Activated T-helper 1 cell treated with Interleukin-2 at 50 U/mL for 16 hours (primary cell): ENCODE data around the gene ZNF334.

Experiments
- DNase-seq: peaks from one replicate; pipeline ENCODE4 v3.0.0-alpha.2; 2020; ENCODE audit warnings: low read depth

Gene ZNF334

DNA sequence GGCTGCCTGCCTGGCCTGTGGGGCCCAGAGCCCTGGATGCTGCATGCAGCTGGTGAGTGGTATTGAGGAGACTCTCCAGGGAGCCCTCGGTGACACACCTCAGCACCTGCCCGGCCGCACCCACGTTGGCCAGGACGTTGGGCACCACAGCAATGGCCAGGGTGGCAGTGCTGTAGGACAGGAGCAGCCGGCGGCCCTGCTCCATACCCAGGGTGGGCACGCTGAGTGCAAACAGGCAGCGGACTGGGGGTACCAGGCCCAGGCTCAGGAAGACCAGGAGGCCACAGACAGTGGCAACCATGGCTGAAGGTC is 32.4 kb upstream of the ZNF334 start:
- DNase-seq = no peak

DNA sequence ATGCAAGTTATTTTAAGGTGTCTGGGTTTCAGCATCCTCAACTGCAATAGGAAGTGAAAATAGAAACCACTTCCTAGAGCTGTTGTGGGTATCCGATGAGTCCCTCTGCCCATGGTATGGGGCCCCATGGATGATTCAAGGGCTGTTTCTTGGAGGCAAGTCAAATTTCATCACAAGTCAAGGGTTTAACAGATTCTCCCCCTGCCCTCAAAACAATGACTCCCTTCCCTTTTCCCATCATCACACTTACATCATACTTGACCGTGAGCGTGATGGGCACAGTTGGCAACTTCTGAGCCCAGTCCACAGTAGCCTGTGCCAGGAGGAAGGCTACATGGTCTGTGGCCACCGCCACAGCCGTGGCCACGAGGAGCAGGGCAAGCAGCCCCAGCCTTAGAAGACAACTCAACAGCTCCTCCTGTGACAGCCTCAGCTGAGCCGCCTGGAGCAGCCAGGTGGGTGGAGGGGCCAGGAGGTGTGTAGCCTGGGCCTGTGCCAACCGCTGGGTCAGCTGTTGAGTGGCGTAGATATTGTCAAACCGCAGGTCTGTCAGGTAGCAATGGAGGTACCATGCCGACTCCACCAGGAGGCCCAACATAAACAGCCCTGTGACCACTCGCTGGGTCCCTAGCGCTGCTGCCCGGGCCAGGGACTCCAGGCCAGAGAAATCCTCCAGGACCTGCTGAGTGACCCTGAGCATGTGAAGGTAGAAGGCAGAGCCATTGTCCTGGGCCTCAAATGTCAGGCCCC is 31.9 kb upstream of the ZNF334 start:
- no peak for DNase-seq

DNA sequence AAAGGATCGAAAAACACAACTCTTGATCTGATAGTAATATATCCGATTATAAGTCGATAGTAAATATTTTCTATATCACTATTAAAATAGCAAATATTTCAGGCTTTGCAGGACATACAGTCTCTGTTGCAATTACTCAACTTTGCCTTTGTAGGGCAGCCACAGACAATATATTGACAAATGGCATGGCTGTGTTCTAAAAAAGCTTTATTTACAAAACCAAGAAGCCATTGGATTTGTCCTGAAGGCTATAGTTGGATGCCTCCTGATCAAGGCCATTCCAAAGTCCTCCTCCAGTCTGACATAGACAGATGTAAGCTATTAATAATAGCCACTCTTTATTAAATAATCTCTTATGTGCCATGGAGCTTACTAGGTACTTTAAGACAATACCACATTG is 31.2 kb upstream of the ZNF334 start:
- DNase-seq = no peak

DNA sequence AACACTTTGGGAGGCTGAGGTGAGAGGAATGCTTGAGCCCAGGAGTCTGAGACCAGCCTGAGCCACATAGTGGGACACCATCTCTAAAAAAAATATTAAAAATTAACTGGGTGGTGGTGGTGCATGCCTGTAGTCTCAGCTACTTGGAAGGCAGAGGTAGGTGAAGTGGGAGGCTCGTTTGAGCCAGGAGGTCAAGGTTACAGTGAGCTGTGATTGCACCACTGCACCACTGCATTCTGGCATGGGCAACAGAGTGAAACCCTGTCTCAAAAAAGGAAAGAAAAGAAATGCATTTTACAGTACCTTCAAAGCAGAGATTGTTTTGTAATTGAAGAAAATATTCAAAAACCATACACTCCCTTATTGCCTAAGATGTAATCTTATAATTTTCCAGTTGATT is 30.6 kb upstream of the ZNF334 start:
- DNase-seq = no peak

DNA sequence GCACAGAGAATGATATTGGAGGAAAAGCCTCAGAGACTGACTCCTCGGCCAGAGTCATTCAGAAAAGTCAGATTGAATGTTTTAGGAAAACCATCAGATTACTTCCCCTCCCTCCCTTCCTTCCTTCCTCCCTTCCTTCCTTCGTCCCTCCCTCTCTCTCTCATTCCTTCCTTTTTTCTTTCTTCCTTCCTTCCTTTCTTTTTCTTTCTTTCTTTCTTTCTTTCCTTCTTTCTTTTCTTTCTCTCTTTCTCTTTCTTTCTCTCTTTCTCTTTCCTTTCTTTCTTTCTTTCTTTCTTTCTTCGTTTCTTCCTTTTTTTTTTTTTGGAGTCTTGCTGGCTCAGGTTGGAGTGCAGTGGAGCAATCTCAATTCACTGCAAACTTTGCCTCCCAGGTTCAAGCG is 29.7 kb upstream of the ZNF334 start:
- DNase-seq = no peak

DNA sequence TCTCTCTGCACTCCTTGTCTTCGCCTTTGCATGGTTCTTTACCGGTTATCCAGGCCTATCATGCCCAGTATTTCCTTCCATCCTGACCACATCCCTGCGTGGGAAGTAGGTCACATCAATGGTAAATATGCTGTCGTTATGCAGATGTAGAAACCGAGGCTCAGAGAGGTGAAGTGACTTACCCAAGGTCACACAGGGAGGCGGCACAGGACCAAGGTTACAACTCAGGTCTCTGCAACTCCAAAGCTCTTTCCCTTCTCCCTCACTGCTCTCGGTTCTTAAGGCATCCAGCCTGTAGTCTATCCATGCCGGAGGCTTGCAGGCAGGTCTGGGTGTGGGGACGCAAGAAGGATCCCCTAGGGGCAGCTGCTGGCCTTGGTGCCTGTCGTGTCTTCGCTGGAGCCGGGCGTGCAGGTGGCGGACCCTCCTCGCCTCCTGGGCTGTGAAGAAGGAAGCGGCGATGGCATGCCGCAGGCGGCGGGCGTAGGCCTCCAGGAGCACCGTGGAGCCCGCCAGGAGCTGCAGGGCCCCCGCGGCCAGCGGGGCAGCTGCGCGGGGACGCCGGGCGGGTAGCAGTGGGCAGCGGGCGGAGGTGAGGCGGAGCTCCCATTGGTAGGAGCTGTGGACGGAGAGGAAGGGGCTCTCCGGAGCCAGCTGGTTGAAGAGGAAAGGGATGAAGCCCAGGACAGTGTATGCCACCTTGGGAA is 28.0 kb upstream of the ZNF334 start:
- no peak for DNase-seq

DNA sequence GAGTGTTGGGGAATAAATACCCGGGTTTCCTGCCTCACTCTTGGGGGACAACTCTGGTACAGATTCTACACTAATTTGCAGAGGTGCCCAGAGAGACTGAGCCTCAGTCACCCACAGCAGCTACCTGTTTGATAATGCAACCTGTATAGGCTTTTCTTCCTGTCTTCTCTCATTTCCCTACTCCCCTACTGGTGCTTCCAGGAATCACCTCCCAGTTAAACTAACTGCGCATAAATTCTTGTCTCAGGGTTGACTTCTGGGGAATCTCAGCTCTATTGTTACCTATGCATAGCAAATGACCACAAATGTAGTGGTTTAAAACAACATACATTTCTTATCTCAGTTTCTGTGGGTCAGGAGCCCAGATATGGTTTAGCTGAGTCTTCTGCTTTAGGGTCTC is 25.8 kb upstream of the ZNF334 start:
- no peak for DNase-seq

DNA sequence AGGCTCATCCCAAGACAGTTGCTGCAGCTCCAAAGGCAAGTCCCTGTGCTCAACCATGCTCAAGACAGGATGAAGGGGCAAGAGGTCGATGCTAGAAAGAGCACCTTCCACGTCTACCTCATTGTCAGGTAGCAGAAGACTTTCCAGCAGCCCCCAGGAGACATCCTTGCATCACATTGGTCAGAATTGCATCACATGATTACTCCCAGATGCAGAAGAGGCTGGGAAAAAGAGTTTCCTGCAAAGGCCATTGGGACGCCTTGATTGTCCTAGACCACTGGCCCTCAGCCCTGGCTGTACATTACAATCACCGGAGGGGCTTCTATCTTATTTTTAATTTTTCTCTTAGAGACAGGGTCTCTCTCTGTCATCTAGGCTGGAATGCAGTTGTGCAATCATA is 17.3 kb upstream of the ZNF334 start:
- DNase-seq = no peak

DNA sequence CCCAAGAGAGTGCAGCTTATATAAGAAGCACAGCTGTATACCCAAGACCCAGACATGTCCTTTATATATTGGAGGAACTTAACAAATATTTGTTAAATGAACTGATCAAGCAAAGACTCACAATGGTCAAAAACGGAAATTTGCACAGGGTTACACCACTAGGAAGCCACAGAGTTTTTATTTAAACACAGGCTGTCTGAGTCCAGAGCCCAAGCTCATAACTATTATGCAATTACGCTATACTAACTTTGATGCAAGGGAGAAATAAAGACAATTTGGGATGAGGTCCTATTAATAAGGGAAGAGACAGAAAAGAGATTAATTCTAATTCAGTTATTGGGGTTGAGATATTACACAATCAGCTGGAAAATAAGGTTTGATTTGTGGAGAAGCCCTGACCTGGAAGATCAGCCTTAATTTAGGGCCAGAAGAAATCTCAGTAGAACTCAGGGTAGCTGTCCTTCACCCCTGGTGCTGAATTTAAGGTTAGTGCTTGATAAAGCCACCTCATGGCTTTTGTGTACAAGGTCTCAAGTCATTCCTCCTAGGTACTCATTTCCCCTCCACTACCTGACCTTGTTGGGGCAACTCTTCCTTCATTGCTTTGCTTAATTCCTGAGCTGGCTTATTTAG is 10.5 kb upstream of the ZNF334 start:
- no peak for DNase-seq

DNA sequence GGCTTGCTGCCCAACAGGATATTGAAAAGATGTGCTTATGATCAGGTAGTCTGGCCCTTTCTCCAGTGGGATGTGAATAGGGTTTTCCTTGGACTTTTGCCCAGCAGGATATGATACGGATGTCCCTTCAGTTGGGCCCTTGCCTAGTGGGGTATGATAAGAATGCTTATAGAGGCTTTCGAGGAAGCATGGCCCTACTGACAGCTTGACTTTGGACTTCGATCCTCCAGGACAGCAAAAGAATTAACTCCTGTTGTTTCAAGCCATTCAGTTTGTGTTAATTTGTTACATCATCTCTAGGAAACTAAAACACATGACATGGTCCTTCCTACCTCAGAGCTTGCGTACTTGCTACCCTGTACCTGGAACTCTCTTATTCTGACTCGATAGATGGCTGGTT is 9.7 kb upstream of the ZNF334 start:
- DNase-seq = no peak

DNA sequence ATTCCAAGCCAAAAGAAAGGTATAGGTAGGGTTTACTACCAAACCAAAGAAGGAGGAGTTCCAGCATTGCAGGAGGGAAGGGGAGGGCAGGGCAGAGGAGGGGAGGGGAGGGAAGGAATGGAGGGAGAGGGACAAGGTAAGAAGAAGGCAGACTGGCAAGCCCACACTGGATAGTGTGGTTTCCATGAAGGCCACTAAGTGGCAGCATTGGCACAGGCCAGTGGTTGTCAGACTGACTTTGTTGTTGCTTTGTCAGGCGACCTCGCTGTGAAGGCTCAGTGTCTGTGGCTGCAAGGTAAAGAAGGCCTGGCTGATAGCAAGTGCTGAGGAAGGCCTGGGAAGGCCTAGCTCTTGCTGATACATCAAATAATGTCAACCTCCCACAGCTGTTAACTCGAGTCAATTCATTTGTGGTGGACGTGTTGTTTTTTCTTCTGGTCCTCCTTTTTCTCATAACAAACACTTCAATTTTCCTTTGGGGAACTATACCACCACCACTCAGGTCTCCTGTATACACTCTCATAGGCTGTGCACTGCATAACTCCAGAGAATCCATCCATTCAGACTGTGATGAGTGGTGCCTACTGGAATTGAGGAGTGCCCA is 7.7 kb upstream of the ZNF334 start:
- no peak for DNase-seq

DNA sequence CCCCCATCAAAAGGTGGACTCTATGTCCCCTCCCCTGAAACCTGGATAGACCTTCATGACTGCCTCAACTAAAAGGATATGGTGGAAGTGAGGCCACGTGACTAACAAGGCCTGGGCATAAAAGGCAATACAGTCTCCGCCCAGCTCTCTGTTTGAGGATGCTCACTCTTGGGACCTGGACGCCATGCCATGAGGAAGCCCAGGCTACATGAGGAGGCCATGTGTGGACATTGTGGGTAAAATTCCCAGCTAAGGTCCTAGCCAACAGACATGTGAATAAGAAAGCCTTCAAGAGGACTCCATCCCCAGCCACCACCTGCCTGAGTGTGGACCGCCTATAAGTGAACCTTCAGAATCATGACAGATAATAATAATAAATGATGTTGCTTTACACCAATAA is 7.2 kb upstream of the ZNF334 start:
- DNase-seq = no peak

DNA sequence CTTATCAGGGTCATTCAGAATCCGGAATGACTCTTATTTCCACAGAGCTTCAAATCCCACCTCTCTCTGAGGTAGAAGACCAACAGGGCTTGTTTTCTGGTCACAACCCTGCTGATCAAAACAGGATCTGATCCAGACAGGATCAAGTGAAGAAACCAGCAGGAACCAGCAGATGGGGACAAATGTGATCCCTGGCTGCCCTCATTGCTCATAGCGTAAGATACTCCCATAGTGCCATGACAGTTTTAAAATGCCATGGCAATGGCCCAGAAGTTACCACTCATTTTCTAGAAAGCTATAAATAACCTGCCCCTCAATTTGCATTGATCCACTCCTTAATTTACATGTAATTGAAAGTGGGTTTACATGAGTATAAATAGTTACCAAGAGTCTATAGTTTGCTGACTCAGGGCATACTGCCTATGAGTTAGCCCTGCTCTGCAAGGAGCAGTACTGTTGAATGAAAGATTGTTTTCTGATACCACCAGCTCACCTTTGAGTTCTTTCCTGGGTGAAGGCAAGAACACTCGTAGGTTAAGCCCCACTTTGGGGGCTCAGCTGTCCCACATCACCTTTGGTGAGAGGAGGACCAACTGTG is 6.2 kb upstream of the ZNF334 start:
- no peak for DNase-seq

DNA sequence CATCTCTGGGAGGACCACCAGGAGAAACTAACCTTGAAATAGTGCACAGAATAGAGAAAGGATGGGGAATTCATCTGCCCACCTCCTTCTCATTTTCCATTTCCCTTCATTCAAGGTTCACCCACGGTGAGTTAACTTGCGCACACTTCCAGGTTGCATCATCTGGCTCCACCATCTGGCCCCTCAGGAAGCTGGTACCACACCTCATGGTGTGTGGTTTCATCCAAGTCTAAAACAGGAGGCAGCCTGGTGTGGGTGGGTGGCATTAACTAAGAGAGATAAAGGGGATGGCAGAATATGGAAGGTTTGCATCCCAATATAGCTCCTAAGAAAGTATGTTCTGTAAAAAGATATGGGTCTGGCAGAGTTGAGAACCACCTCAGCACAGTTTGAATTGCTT is 3.8 kb downstream of the ZNF334 start:
- no peak for DNase-seq

DNA sequence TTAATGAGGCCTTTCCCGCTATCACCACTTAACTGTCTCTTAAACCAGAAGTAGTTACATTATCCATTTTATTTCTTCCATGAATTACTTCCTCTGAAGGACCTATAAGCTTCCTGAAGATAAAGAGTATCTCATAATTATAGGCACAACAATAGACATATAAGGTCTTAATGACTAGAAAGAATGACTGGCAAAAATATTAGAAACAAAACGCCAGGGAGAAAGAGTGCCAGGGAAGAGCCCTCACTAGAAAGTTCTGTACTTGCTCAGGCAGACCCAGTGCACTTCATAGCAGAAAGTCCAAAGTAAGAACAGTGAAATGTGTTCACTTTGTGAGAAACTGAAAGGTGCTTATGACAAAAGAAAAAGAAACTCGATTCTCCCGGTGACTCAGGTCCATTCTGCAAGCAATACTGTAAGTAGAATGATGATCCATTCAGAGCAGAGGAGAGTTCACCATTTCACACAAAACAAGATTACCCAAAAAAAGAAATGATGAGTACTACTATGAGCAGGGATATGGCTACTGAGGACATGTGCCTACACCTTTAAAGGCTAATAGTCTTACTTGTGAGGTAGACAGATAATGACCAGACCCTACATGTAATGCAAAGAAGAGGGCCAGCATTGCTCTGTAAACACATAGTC is 5.5 kb downstream of the ZNF334 start:
- DNase-seq = no peak

DNA sequence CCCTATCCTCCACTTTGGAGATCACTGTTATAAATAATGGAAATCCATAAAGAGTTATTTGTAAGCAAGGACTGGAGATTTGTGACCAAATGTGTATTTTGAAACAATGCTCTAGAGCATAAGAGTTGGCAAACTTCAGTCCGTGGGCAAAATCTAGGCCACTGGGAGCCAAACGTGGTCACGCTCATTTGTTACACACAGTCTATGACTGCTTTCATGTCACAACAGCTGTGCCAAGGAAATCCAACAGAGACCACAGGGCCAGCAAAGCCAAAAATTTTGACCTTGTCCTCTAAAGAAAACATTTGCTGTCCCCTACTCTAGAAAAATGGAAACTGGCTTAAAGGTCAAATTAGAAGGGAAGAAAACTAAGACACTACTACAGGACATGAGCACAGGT is 7.9 kb downstream of the ZNF334 start:
- no peak for DNase-seq

DNA sequence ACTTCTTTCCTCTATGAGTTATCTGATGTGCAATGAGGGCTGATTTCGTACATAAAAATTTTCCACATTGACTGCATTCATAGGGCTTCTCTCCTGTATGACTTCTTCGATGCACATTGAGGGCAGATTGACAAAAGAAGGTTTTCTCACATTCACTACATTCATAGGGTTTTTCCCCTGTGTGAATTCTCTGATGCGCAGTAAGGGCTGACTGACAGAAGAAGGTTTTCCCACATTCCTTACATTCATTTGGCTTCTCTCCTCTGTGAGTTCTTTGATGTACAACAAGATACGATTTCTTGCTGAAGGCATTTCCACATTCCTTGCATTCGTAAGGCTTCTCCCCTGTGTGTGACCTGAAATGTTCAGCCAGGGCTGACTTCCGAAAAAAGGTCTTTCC is 11.4 kb downstream of the ZNF334 start:
- no peak for DNase-seq

DNA sequence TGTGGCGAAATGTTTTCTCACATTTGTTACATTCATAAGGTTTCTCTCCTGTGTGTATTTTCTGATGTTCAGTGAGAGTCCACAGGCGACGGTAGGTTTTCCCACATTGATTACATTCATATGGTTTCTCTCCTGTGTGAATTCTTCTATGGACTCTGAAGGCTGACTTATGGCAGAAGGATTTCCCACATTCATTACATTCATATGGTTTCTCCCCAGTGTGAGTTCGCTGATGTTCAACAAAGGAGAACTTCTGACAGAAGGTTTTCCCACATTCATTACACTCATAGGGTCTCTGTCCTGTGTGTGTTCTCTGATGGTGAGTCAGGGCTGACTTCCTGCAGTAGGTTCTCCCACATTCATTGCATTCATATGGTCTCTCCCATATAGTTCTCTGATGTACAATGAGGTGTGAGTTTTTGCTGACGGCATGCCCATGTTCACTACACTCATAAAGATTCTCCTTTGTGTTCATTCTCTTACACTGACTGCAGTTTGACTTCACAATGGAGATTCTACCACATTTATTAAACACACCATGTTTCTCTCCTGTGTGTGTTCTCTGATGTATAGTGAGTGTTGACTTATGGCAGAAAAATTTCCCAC is 11.9 kb downstream of the ZNF334 start:
- no peak for DNase-seq

DNA sequence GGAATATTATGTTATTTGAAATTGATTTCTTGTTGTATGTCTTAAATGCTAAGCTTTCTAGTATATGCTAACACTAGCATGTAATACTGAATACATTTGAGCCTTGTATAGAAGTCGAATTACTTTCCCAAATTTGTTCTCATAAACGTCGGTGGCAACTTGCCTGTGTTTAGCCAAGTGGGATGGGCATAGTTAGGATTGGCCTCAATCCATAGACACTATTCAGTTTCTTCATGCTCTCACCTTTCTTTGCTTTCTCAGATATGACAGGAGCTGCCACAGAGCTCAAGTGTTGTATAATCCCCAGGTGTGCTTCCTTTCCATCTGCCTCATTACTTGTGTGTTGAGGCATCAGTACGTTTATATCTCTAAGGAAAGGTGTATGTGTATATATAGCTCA is 19.3 kb downstream of the ZNF334 start:
- no peak for DNase-seq

DNA sequence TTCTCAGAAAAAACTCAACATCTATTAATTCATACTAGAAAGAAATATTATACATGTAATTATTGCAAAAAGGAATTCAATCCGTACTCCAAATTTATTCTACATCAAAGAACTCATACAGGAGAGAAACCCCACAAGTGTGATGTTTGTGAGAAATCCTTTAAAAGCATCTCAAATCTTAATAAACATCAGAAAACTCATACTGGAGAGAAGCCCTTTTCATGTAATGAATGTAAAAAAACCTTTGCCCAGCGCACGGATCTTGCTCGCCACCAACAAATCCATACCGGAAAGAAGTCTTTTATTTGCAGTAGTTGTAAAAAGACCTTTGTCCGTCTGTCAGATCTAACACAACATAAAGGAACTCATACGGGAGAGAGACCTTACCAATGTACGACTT is 22.0 kb downstream of the ZNF334 start:
- DNase-seq = no peak

DNA sequence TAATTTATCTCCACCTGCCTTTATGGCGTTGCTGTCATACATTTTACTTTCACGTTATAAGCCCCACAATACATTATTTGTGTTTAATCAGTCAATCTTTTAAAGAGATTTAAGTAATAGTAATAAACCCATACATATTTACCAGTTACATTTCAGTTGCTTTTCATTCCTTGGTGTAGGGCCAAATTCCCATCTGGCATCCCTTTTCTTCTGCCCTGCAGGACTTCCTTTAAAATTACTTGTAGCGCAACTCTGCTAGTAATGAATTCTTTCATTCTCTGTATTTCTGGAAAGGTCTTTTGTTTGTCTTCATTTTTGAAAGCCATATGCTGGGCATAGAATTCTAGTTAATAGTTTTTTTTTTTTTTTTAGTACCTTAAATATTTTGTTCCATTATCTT is 24.9 kb downstream of the ZNF334 start:
- DNase-seq = no peak

DNA sequence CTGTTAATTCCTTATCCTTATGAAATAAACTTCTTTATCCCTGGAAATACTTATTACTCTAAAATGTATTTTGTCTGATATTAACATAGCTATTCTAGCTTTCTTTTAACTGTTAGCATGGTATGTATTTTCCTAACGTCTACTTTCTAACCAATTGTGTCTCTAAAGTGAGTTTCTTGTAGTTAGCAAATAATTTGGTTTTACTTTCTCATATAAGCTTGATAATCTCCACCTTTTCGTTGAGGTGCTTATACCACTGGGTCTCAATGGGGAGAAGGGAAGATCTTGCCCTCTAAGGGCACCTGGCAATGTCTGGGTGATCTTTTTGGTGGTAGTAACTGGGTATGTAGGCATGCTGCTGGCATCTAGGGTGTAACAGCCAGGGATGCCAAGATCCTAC is 25.7 kb downstream of the ZNF334 start:
- DNase-seq = no peak
